KMS-11 (cell line): ENCODE results near the gene PLA2G3.

Source experiments
- H2AFZ ChIP-seq: fragments of 200-600 bp; sonication (generic); 2 replicates; pipeline ENCODE4 v1.6.1; 2016; ENCODE audit warnings: antibody characterized with exemption, mixed run types, low read depth
- H3K27ac ChIP-seq: fragments of 200-600 bp; sonication (generic); 2 replicates; pipeline ENCODE4 v1.6.1; 2016; ENCODE audit warnings: mild to moderate bottlenecking, mixed run types
- H3K27me3 ChIP-seq: fragments of 200-600 bp; sonication (generic); 2 replicates; pipeline ENCODE4 v1.6.1; 2017; ENCODE audit warnings: mild to moderate bottlenecking, low read depth, mixed run types, moderate library complexity; ENCODE audit not compliant: insufficient read depth
- H3K36me3 ChIP-seq: fragments of 200-600 bp; sonication (generic); 2 replicates; pipeline ENCODE4 v1.6.1; 2017; ENCODE audit warnings: mild to moderate bottlenecking, mixed run types; ENCODE audit not compliant: insufficient read depth
- H3K4me1 ChIP-seq: fragments of 200-600 bp; sonication (generic); 2 replicates; pipeline ENCODE4 v1.6.1; 2016; ENCODE audit warnings: mild to moderate bottlenecking, low read depth, mixed run types; ENCODE audit not compliant: poor library complexity, severe bottlenecking
- H3K4me2 ChIP-seq: fragments of 200-600 bp; sonication (generic); 2 replicates; pipeline ENCODE4 v1.7.0; 2016; ENCODE audit warnings: mild to moderate bottlenecking, mixed run types
- H3K4me3 ChIP-seq: fragments of 200-600 bp; sonication (generic); IDR thresholded peaks from 2 replicates; pipeline ENCODE4 v1.6.1; 2017; ENCODE audit warnings: low read depth, low read length, mixed read lengths; ENCODE audit not compliant: insufficient read depth
- H3K79me2 ChIP-seq: fragments of 200-600 bp; sonication (generic); 2 replicates; pipeline ENCODE4 v1.6.1; 2016; ENCODE audit warnings: low read depth, mixed run types; ENCODE audit not compliant: insufficient read depth
- H3K9ac ChIP-seq: fragments of 200-600 bp; sonication (generic); 2 replicates; pipeline ENCODE4 v1.6.1; 2016; ENCODE audit warnings: mild to moderate bottlenecking, mixed run types
- H4K20me1 ChIP-seq: fragments of 200-600 bp; sonication (generic); 2 replicates; pipeline ENCODE4 v1.6.1; 2016; ENCODE audit warnings: mild to moderate bottlenecking, mixed run types; ENCODE audit not compliant: insufficient read depth
- CTCF ChIP-seq: fragments of 200-600 bp; sonication (generic); conservative IDR thresholded peaks from 2 replicates; pipeline ENCODE4 v1.6.1; 2017; ENCODE audit warnings: low read depth, mild to moderate bottlenecking, antibody characterized with exemption, low read length, moderate library complexity, mixed read lengths

Gene PLA2G3

GRCh38 chr22:31148488-31148887 lies 8.2 kb upstream of the PLA2G3 start:
- Histone ChIP-seq H3K79me2 (no peaks in the 10 kb centered on the region), H3K4me1 (no peaks in the 10 kb centered on the region), H3K27ac (no peak overlapping the region), H3K9ac (no peak overlapping the region), H3K4me3 (no peak overlapping the region), H4K20me1 (no peaks in the 10 kb centered on the region), H3K27me3 (peaks cover 2% of the 10 kb centered on the region; the same call in 1 of the 2 replicates), H3K4me2 (no peak overlapping the region), H2AFZ (no peak overlapping the region), H3K36me3 (no peaks in the 10 kb centered on the region)
- no peak for TF ChIP-seq CTCF

- no peaks in the 10 kb centered on the region for H3K79me2 ChIP-seq
- no peaks in the 10 kb centered on the region for H3K36me3 ChIP-seq
- no peak overlapping the region for H3K9ac ChIP-seq
- no peak overlapping the region for H3K4me2 ChIP-seq
- H3K4me1 ChIP-seq: no peaks in the 10 kb centered on the region
- peaks cover 2% of the 10 kb centered on the region; the same call in 1 of the 2 replicates for H3K27me3 ChIP-seq
- H4K20me1 ChIP-seq: no peaks in the 10 kb centered on the region
- H3K27ac ChIP-seq: no peak overlapping the region
- no peak for TF ChIP-seq CTCF
- H2AFZ ChIP-seq: no peak overlapping the region
- no peak overlapping the region for H3K4me3 ChIP-seq
These were observed 3.9 kb upstream of the PLA2G3 start for GRCh38 chr22:31144223-31144622.

- no peak for TF ChIP-seq CTCF
- Histone ChIP-seq H3K27me3 (peaks cover 2% of the 10 kb centered on the region; the same call in 1 of the 2 replicates), H3K36me3 (no peaks in the 10 kb centered on the region), H3K4me2 (no peak overlapping the region), H3K79me2 (no peaks in the 10 kb centered on the region), H2AFZ (no peak overlapping the region), H3K4me1 (no peaks in the 10 kb centered on the region), H3K4me3 (no peak overlapping the region), H3K9ac (no peak overlapping the region), H4K20me1 (no peaks in the 10 kb centered on the region), H3K27ac (no peak overlapping the region)
These were observed 3.2 kb upstream of the PLA2G3 start for GRCh38 chr22:31143537-31143936.

- no peaks in the 10 kb centered on the region for H3K79me2 ChIP-seq
- no peak overlapping the region for H3K4me3 ChIP-seq
- H3K27me3 ChIP-seq: peaks cover 2% of the 10 kb centered on the region; the same call in 1 of the 2 replicates
- H3K4me1 ChIP-seq: no peaks in the 10 kb centered on the region
- H3K36me3 ChIP-seq: no peaks in the 10 kb centered on the region
- H3K27ac ChIP-seq: no peak overlapping the region
- no peak for TF ChIP-seq CTCF
- no peaks in the 10 kb centered on the region for H4K20me1 ChIP-seq
- no peak overlapping the region for H3K4me2 ChIP-seq
- no peak overlapping the region for H2AFZ ChIP-seq
- H3K9ac ChIP-seq: no peak overlapping the region
These were observed 2.7 kb upstream of the PLA2G3 start for GRCh38 chr22:31143038-31143437.
